Activated T-helper 1 cell treated with anti-CD3 and anti-CD28 coated beads, Interleukin-12 subunit alpha, Interleukin-12 subunit beta, Interleukin-2, Interleukin-4 antibody, amounts not matched to agents 30 ng/mL and 10 ng/mL and 1 ng/mL, durations not matched to agents 14 hours and 24 hours and 36 hours (primary cell): ENCODE data around the gene TFF2. TPM values are rescaled to one million over a fixed set of nuclear protein-coding genes. Genes with fewer than 3 reads are reported as not detected.

Experiments used
- DNase-seq: peaks from one replicate; pipeline ENCODE4 v3.0.0; 2021; ENCODE audit warnings: low spot score
- H3K27ac Mint-ChIP-seq: one replicate; pipeline ENCODE4 v1.8.0; 2021; ENCODE audit warnings: mild to moderate bottlenecking, mixed read lengths
- H3K27me3 Mint-ChIP-seq: one replicate; pipeline ENCODE4 v1.8.0; 2022; ENCODE audit warnings: mild to moderate bottlenecking, moderate library complexity, mixed read lengths; ENCODE audit not compliant: insufficient read depth
- H3K36me3 Mint-ChIP-seq: one replicate; pipeline ENCODE4 v1.8.0; 2021; ENCODE audit warnings: low read depth, mixed read lengths
- H3K4me1 Mint-ChIP-seq: one replicate; pipeline ENCODE4 v1.8.0; 2021; ENCODE audit warnings: low read depth, mixed read lengths
- H3K4me3 Mint-ChIP-seq: one replicate; pipeline ENCODE4 v1.8.0; 2021; ENCODE audit warnings: mild to moderate bottlenecking, moderate library complexity, mixed read lengths
- H3K9me3 Mint-ChIP-seq: one replicate; pipeline ENCODE4 v1.8.0; 2021; ENCODE audit warnings: mixed read lengths
- intact Hi-C: fragments of 100-400 bp; cut with micrococcal nuclease; formaldehyde crosslinking; loops from one replicate; pipeline ENCODE4 v1.15.1; 2024
- total RNA-seq: library from RNA; stranded (reverse); gene quantifications from 2 replicates; pipeline ENCODE4 v1.2.3, GENCODE V29; 2022

Gene TFF2
- total RNA-seq, 1 donor from 2014 or later: not detected

- Mint-ChIP-seq H3K4me1 (no peaks in the 10 kb centered on the region), H3K27me3 (peaks cover 47% of the 10 kb centered on the region), H3K4me3 (no peak overlapping the region), H3K27ac (no peak overlapping the region), H3K36me3 (peaks cover 2% of the 10 kb centered on the region), H3K9me3 (peaks cover 18% of the 10 kb centered on the region)
- intact Hi-C loops: no loop called here
- no peak for DNase-seq
Measured at GRCh38 chr21:42330380-42331371, 20.1 kb downstream of the TFF2 start.

GRCh38 chr21:42324896-42325295 lies 25.9 kb downstream of the TFF2 start:
- Mint-ChIP-seq H3K4me3 (no peak overlapping the region), H3K9me3 (no peaks in the 10 kb centered on the region), H3K27me3 (peaks cover 37% of the 10 kb centered on the region), H3K4me1 (no peaks in the 10 kb centered on the region), H3K36me3 (no peaks in the 10 kb centered on the region), H3K27ac (no peak overlapping the region)
- intact Hi-C loops: no loop called here
- DNase-seq: no peak

- H3K4me3 Mint-ChIP-seq: no peak overlapping the region
- H3K9me3 Mint-ChIP-seq: no peaks in the 10 kb centered on the region
- H3K4me1 Mint-ChIP-seq: no peaks in the 10 kb centered on the region
- peaks cover 26% of the 10 kb centered on the region for H3K27me3 Mint-ChIP-seq
- no peak for DNase-seq
- H3K27ac Mint-ChIP-seq: no peak overlapping the region
- intact Hi-C loops: no loop called here
- no peaks in the 10 kb centered on the region for H3K36me3 Mint-ChIP-seq
Measured at GRCh38 chr21:42321845-42322244, 28.9 kb downstream of the TFF2 start.

GRCh38 chr21:42321231-42321630 lies 29.6 kb downstream of the TFF2 start:
- Mint-ChIP-seq H3K9me3 (no peaks in the 10 kb centered on the region), H3K36me3 (no peaks in the 10 kb centered on the region)
- intact Hi-C loops: no loop called here

GRCh38 chr21:42320791-42321190 lies 30.0 kb downstream of the TFF2 start:
- Mint-ChIP-seq H3K9me3 (no peaks in the 10 kb centered on the region), H3K4me3 (no peak overlapping the region), H3K27ac (no peak overlapping the region), H3K27me3 (peaks cover 21% of the 10 kb centered on the region), H3K36me3 (no peaks in the 10 kb centered on the region), H3K4me1 (no peaks in the 10 kb centered on the region)
- no peak for DNase-seq
- intact Hi-C loops: no loop called here

More at GRCh38 chr21:42321231-42321630, 29.6 kb downstream of the TFF2 start:
- no peaks in the 10 kb centered on the region for H3K4me1 Mint-ChIP-seq
- H3K27me3 Mint-ChIP-seq: peaks cover 23% of the 10 kb centered on the region
- H3K4me3 Mint-ChIP-seq: no peak overlapping the region
- no peak for DNase-seq
- H3K27ac Mint-ChIP-seq: no peak overlapping the region

- Mint-ChIP-seq H3K9me3 (no peaks in the 10 kb centered on the region), H3K36me3 (no peaks in the 10 kb centered on the region), H3K4me3 (no peak overlapping the region), H3K4me1 (no peaks in the 10 kb centered on the region), H3K27ac (no peak overlapping the region), H3K27me3 (peaks cover 15% of the 10 kb centered on the region)
- no peak for DNase-seq
- intact Hi-C loops: no loop called here
Measured at GRCh38 chr21:42319851-42320572, 30.8 kb downstream of the TFF2 start.

GRCh38 chr21:42319376-42319775 lies 31.4 kb downstream of the TFF2 start:
- intact Hi-C loops: no loop called here
- H3K36me3 Mint-ChIP-seq: no peaks in the 10 kb centered on the region
- DNase-seq: no peak
- H3K27ac Mint-ChIP-seq: no peak overlapping the region
- no peak overlapping the region for H3K4me3 Mint-ChIP-seq
- no peaks in the 10 kb centered on the region for H3K9me3 Mint-ChIP-seq
- no peaks in the 10 kb centered on the region for H3K4me1 Mint-ChIP-seq
- peaks cover 10% of the 10 kb centered on the region for H3K27me3 Mint-ChIP-seq

- intact Hi-C loops: no loop called here
- H3K27ac Mint-ChIP-seq: no peak overlapping the region
- no peaks in the 10 kb centered on the region for H3K9me3 Mint-ChIP-seq
- no peaks in the 10 kb centered on the region for H3K4me1 Mint-ChIP-seq
- H3K27me3 Mint-ChIP-seq: peaks cover 3% of the 10 kb centered on the region
- H3K36me3 Mint-ChIP-seq: no peaks in the 10 kb centered on the region
- no peak overlapping the region for H3K4me3 Mint-ChIP-seq
- DNase-seq: no peak
Measured at GRCh38 chr21:42317826-42318746, 32.7 kb downstream of the TFF2 start.

- no peaks in the 10 kb centered on the region for H3K27me3 Mint-ChIP-seq
- H3K9me3 Mint-ChIP-seq: no peaks in the 10 kb centered on the region
- no peak overlapping the region for H3K27ac Mint-ChIP-seq
Measured at GRCh38 chr21:42317341-42317741, 33.5 kb downstream of the TFF2 start.

GRCh38 chr21:42316891-42317290 lies 33.9 kb downstream of the TFF2 start:
- H3K4me3 Mint-ChIP-seq: no peak overlapping the region
- no peak overlapping the region for H3K27ac Mint-ChIP-seq
- intact Hi-C loops: no loop called here
- no peaks in the 10 kb centered on the region for H3K9me3 Mint-ChIP-seq
- DNase-seq: no peak
- no peaks in the 10 kb centered on the region for H3K27me3 Mint-ChIP-seq
- no peaks in the 10 kb centered on the region for H3K36me3 Mint-ChIP-seq
- H3K4me1 Mint-ChIP-seq: no peaks in the 10 kb centered on the region

More at GRCh38 chr21:42317341-42317741, 33.5 kb downstream of the TFF2 start:
- DNase-seq: no peak
- Mint-ChIP-seq H3K4me3 (no peak overlapping the region), H3K36me3 (no peaks in the 10 kb centered on the region), H3K4me1 (no peaks in the 10 kb centered on the region)
- intact Hi-C loops: no loop called here

GRCh38 chr21:42315296-42315891 lies 35.4 kb downstream of the TFF2 start, which contains the start of gene TFF3:
TFF3 (minus strand) TSS chr21:42315409; CDS start chr21:42315374, 35 bp downstream.
- Mint-ChIP-seq H3K27ac (no peak within 1 kb of the TSS), H3K9me3 (no peaks in the 10 kb centered on the region)

More at GRCh38 chr21:42315296-42315891, 35.4 kb downstream of the TFF2 start, which contains the start of gene TFF3:
- intact Hi-C loops: no loop called here
- Mint-ChIP-seq H3K4me3 (no peak within 1 kb of the TSS), H3K4me1 (no peaks in the 10 kb centered on the region), H3K27me3 (no peaks in the 10 kb centered on the region), H3K36me3 (no peaks in the 10 kb centered on the region)
- no peak for DNase-seq
